NOMO-1 treated with dmso at 0.1 percent for 144 hours (cell line): Measurements from ENCODE around the gene SEMA5A.

Experiments
- DNase-seq: peaks from one replicate; lab custom pipeline; 2025; ENCODE audit not compliant: unreplicated experiment; lab: John Stamatoyannopoulos, UW

Gene SEMA5A

GRCh38 chr5:9090381-9091026 is 455.4 kb downstream of the SEMA5A start:
- no peak for DNase-seq

- no peak for DNase-seq
These were observed 456.0 kb downstream of the SEMA5A start for GRCh38 chr5:9089893-9090292.

- DNase-seq: no peak
These were observed 462.9 kb downstream of the SEMA5A start for GRCh38 chr5:9082996-9083395.

GRCh38 chr5:9072701-9073100 is 473.2 kb downstream of the SEMA5A start:
- DNase-seq: no peak

- no peak for DNase-seq
These were observed 474.4 kb downstream of the SEMA5A start for GRCh38 chr5:9071524-9071923.

GRCh38 chr5:9071074-9071473 is 474.8 kb downstream of the SEMA5A start:
- DNase-seq: no peak

GRCh38 chr5:9069650-9070049 is 476.2 kb downstream of the SEMA5A start:
- no peak for DNase-seq

- DNase-seq: no peak
These were observed 478.7 kb downstream of the SEMA5A start for GRCh38 chr5:9067154-9067553.

- no peak for DNase-seq
These were observed 479.5 kb downstream of the SEMA5A start for GRCh38 chr5:9066349-9066748.

GRCh38 chr5:9063615-9064245 is 482.1 kb downstream of the SEMA5A start:
- DNase-seq: no peak

- DNase-seq: no peak
These were observed 483.0 kb downstream of the SEMA5A start for GRCh38 chr5:9062873-9063272.

GRCh38 chr5:9059920-9060691 is 485.8 kb downstream of the SEMA5A start:
- no peak for DNase-seq

GRCh38 chr5:9058666-9059065 is 487.2 kb downstream of the SEMA5A start:
- DNase-seq: no peak

GRCh38 chr5:9058161-9058560 is 487.7 kb downstream of the SEMA5A start:
- DNase-seq: no peak

GRCh38 chr5:9057406-9058000 is 488.4 kb downstream of the SEMA5A start:
- DNase-seq: no peak

- no peak for DNase-seq
These were observed 489.8 kb downstream of the SEMA5A start for GRCh38 chr5:9056046-9056445.

- DNase-seq: no peak
These were observed 490.9 kb downstream of the SEMA5A start for GRCh38 chr5:9054821-9055589.

GRCh38 chr5:9054322-9054721 is 491.6 kb downstream of the SEMA5A start:
- DNase-seq: no peak

- no peak for DNase-seq
These were observed 493.5 kb downstream of the SEMA5A start for GRCh38 chr5:9052421-9052820.

- DNase-seq: no peak
These were observed 494.1 kb downstream of the SEMA5A start for GRCh38 chr5:9051779-9052178.

- DNase-seq: no peak
These were observed 497.9 kb downstream of the SEMA5A start for GRCh38 chr5:9047932-9048331.
